B cell (primary cell): ENCODE measurements around the gene CHST9.

Source experiments
- EZH2 ChIP-seq: IDR thresholded peaks from 2 replicates; pipeline ENCODE4 v1.6.1; 2012; ENCODE audit warnings: borderline replicate concordance, low read depth, mild to moderate bottlenecking, moderate library complexity, low read length; ENCODE audit not compliant: insufficient read depth, poor library complexity, severe bottlenecking
- TF ChIP-seq, protein P1 (sequence below): fragments of 200-600 bp; IDR thresholded peaks from one replicate; pipeline ENCODE4 v1.8.0; 2022; ENCODE audit warnings: antibody characterized with exemption, mild to moderate bottlenecking

DNA sequence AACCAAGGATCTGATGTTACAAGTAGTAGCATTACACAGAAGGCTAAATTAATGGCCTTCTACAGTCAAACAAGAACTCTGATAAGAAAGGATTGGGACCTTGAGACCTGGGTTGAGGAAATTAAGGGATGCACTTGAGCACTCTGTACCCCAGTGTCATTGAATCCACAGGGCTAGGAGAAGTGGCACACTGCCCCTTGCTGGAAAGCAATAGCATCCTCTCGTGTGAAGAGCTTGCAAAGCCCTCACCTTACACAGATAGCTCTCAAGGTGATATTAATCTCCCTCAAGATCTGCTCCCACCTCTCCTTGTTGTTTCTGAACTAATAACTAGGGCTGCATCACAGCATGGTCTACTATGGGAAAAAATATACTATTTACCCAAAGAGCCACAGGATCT lies 26.5 kb upstream of the CHST9 start:
- TF ChIP-seq, protein P1, sequence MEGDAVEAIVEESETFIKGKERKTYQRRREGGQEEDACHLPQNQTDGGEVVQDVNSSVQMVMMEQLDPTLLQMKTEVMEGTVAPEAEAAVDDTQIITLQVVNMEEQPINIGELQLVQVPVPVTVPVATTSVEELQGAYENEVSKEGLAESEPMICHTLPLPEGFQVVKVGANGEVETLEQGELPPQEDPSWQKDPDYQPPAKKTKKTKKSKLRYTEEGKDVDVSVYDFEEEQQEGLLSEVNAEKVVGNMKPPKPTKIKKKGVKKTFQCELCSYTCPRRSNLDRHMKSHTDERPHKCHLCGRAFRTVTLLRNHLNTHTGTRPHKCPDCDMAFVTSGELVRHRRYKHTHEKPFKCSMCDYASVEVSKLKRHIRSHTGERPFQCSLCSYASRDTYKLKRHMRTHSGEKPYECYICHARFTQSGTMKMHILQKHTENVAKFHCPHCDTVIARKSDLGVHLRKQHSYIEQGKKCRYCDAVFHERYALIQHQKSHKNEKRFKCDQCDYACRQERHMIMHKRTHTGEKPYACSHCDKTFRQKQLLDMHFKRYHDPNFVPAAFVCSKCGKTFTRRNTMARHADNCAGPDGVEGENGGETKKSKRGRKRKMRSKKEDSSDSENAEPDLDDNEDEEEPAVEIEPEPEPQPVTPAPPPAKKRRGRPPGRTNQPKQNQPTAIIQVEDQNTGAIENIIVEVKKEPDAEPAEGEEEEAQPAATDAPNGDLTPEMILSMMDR: no peak
- TF ChIP-seq EZH2: no peak
